Liver (tissue), 9 donors: ENCODE data around the gene GOT2. TPM values are rescaled to one million over a fixed set of nuclear protein-coding genes. Genes with fewer than 3 reads are reported as not detected.

Source experiments
- DNase-seq: peaks from one replicate; pipeline ENCODE4 v3.0.0-alpha.2; 2017; ENCODE audit warnings: low spot score
- H3K27ac ChIP-seq, 2 donors: one replicate each; pipeline ENCODE4 v1.7.0; 2013; ENCODE audit warnings: inconsistent platforms in 2 of 2, low read length in 2 of 2, control low read depth in 1 of 2, low read depth in 1 of 2, mild to moderate bottlenecking in 1 of 2
- H3K27me3 ChIP-seq, 4 donors: one replicate each; pipeline versions ENCODE4 v1.6.1 to v1.7.0; 2013; ENCODE audit warnings: low read length in 3 of 4, inconsistent platforms in 1 of 4, mild to moderate bottlenecking in 1 of 4, moderate library complexity in 1 of 4; ENCODE audit not compliant: control insufficient read depth in 4 of 4, insufficient read depth in 4 of 4
- H3K36me3 ChIP-seq, 4 donors: one replicate each; pipeline versions ENCODE4 v1.6.1 to v1.7.0; 2013; ENCODE audit warnings: low read length in 3 of 4, mild to moderate bottlenecking in 3 of 4, low read depth in 1 of 4, moderate library complexity in 1 of 4; ENCODE audit not compliant: control insufficient read depth in 4 of 4, insufficient read depth in 3 of 4
- H3K4me1 ChIP-seq, 4 donors: one replicate each; pipeline versions ENCODE4 v1.6.1 to v1.7.0; 2013; ENCODE audit warnings: low read length in 3 of 4, mild to moderate bottlenecking in 3 of 4, moderate library complexity in 1 of 4; ENCODE audit not compliant: control insufficient read depth in 4 of 4, insufficient read depth in 4 of 4
- H3K4me3 ChIP-seq, 3 donors: one replicate each; pipeline versions ENCODE4 v1.6.1 to v1.7.0; 2013; ENCODE audit warnings: low read length in 3 of 3, control low read depth in 1 of 3, low read depth in 1 of 3, mild to moderate bottlenecking in 1 of 3
- H3K9ac ChIP-seq, 2 donors: one replicate each; pipeline ENCODE4 v1.7.0; 2013; ENCODE audit warnings: low read length in 2 of 2, mild to moderate bottlenecking in 2 of 2, moderate library complexity in 2 of 2, control low read depth in 1 of 2, low read depth in 1 of 2
- H3K9me3 ChIP-seq, 4 donors: one replicate each; pipeline versions ENCODE4 v1.6.1 to v1.7.0; 2013; ENCODE audit warnings: low read length in 3 of 4; ENCODE audit not compliant: control insufficient read depth in 4 of 4
- ATF3 ChIP-seq: IDR thresholded peaks from 2 replicates; pipeline ENCODE4 v1.6.1; 2016; ENCODE audit warnings: antibody characterized with exemption
- CTCF ChIP-seq: fragments of 150-350 bp; IDR thresholded peaks from 2 replicates; pipeline ENCODE4 v1.5.1; 2017; ENCODE audit warnings: improper control_type of control experiment, low read depth, low read length; ENCODE audit not compliant: missing input control
- EGR1 ChIP-seq, 2 donors: IDR thresholded peaks; 2 replicates each; pipeline ENCODE4 v1.6.1; 2016 to 2018; ENCODE audit warnings: antibody characterized with exemption in 2 of 2, low read depth in 2 of 2
- FOXA1 ChIP-seq: IDR thresholded peaks from 2 replicates; pipeline ENCODE4 v1.6.1; 2016; ENCODE audit warnings: antibody characterized with exemption
- FOXA2 ChIP-seq: IDR thresholded peaks from 2 replicates; pipeline ENCODE4 v1.6.1; 2016; ENCODE audit warnings: antibody characterized with exemption
- GABPA ChIP-seq, 2 donors: IDR thresholded peaks in 1 of 2; conservative IDR thresholded peaks in 1 of 2; 2 replicates each; pipeline ENCODE4 v1.6.1; 2016; ENCODE audit warnings: antibody characterized with exemption in 2 of 2, mild to moderate bottlenecking in 1 of 2, moderate library complexity in 1 of 2
- HNF4A ChIP-seq, 2 donors: conservative IDR thresholded peaks; 2 replicates each; pipeline ENCODE4 v1.6.1; 2016; ENCODE audit warnings: antibody characterized with exemption in 2 of 2, mild to moderate bottlenecking in 2 of 2
- HNF4G ChIP-seq: IDR thresholded peaks from 2 replicates; pipeline ENCODE4 v1.6.1; 2016; ENCODE audit warnings: antibody characterized with exemption
- JUND ChIP-seq, 2 donors: IDR thresholded peaks; 2 replicates each; pipeline ENCODE4 v1.6.1; 2016; ENCODE audit warnings: antibody characterized with exemption in 2 of 2
- NR2F2 ChIP-seq: IDR thresholded peaks from 2 replicates; pipeline ENCODE4 v1.6.1; 2016; ENCODE audit warnings: antibody characterized with exemption
- RAD21 ChIP-seq, 2 donors: IDR thresholded peaks; 2 replicates each; pipeline ENCODE4 v1.6.1; 2016; ENCODE audit warnings: antibody characterized with exemption in 2 of 2, mild to moderate bottlenecking in 2 of 2
- REST ChIP-seq: IDR thresholded peaks from 2 replicates; pipeline ENCODE4 v1.6.1; 2016; ENCODE audit warnings: antibody characterized with exemption, mild to moderate bottlenecking
- RXRA ChIP-seq, 2 donors: IDR thresholded peaks; 2 replicates each; pipeline ENCODE4 v1.6.1; 2017 to 2018; ENCODE audit warnings: antibody characterized with exemption in 2 of 2, mild to moderate bottlenecking in 1 of 2
- SP1 ChIP-seq: IDR thresholded peaks from 2 replicates; pipeline ENCODE4 v1.6.1; 2018; ENCODE audit warnings: antibody characterized with exemption, mild to moderate bottlenecking
- TAF1 ChIP-seq: conservative IDR thresholded peaks from 2 replicates; pipeline ENCODE4 v1.6.1; 2016; ENCODE audit warnings: antibody characterized with exemption, mild to moderate bottlenecking
- YY1 ChIP-seq: IDR thresholded peaks from 2 replicates; pipeline ENCODE4 v1.6.1; 2016; ENCODE audit warnings: antibody characterized with exemption, mild to moderate bottlenecking
- WGBS: extraction: QIAGEN DNeasy Blood & Tissue Kit; methylation state at CpG from one replicate; pipeline ENCODE4 v1.1.7; 2013; 5-methylcytosine and 5-hydroxymethylcytosine counted together
- polyA plus RNA-seq, 2 donors: library from polyadenylated mRNA; stranded (reverse) in 1 of 2; unstranded in 1 of 2; fragments of 200-250 nt in 1 of 2; fragments of >200 nt in 1 of 2; fragmentation: Nextera tagmentation in 1 of 2; extraction: Ambion mirVana in 1 of 2; gene quantifications; one replicate each; pipeline versions ENCODE4 v1.2.1 to v1.2.3, GENCODE V29; 2013 to 2015
- total RNA-seq, 2 donors: library from RNA; depleted of rRNA; stranded (reverse); fragments of >200 nt; gene quantifications; one replicate each; pipeline ENCODE4 v1.2.3, GENCODE V29; 2014
- TF ChIP-seq, protein P1 (sequence below): IDR thresholded peaks from 2 replicates; pipeline ENCODE4 v1.6.1; 2016; ENCODE audit warnings: antibody characterized with exemption
- TF ChIP-seq, protein P2 (sequence below): IDR thresholded peaks from 2 replicates; pipeline ENCODE4 v1.6.1; 2016; ENCODE audit warnings: antibody characterized with exemption
- donor health status: healthy.
- donor health status: healthy.
- donor health status: healthy.
- donor health status: healthy.
- donor health status: healthy.

GOT2 gene
- total and polyA plus RNA-seq, 4 donors: 80.2 to 216 (median 136) TPM

DNA sequence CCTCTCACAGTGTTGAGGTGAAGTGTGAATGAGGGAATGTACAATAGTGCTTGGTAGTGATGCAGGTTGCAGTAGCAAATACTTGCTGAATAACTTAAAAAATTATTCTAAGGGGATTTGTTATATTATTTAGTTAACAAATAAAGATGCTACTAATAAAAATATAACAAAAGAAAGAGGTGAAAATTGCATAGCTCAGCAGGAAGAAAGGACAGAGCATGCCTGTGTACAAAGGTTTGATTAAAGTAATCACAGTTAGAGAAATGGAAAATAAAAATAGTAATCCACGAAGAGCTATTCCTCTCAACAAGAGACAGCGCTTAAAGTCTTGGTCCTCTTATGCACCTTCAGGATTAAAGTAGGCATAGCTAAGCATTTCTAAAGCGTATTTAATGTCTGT lies 11.0 kb downstream of the GOT2 start:
- no peaks in the 10 kb centered on the region for H3K9me3 ChIP-seq
- peaks cover 0 to 18% (median 11%) of the 10 kb centered on the region in 4 donors for H3K36me3 ChIP-seq
- WGBS: 45% methylated on average over 3 of the region's 3 CpGs
- H3K27ac ChIP-seq: peak overlapping the region in 1 of 2 donors; percentile 90
- TF ChIP-seq REST (no peak), JUND (IDR thresholded peaks at IDR 0.05) (no peak), TAF1 (no peak)
- H3K27me3 ChIP-seq: no peaks in the 10 kb centered on the region
- H3K4me1 ChIP-seq: peaks cover 7 to 74% (median 68%) of the 10 kb centered on the region in 4 donors
- H3K4me3 ChIP-seq: no peak overlapping the region
- peak overlapping the region in 1 of 2 donors; percentile 8 for H3K9ac ChIP-seq
- no peak for DNase-seq

GRCh38 chr16:58717994-58718393 lies 16.1 kb downstream of the GOT2 start:
- TF ChIP-seq YY1 (no peak), CTCF (no peak), ATF3 (no peak), FOXA2 (no peak), REST (no peak), TAF1 (no peak), HNF4A (conservative IDR thresholded peaks at IDR 0.05) (peak; percentile 47), SP1 (peak; percentile 59), RAD21 (IDR thresholded peaks at IDR 0.05) (peak in 1 of 2 donors; percentile 11), FOXA1 (no peak), GABPA (IDR thresholded peaks at IDR 0.05 in 1 of 2, conservative IDR thresholded peaks at IDR 0.05 in 1 of 2) (no peak), HNF4G (no peak), EGR1 (IDR thresholded peaks at IDR 0.05; ENCODE audit: low read depth in 2 of 2) (no peak), RXRA (IDR thresholded peaks at IDR 0.05) (peak; percentile 76 to 78), JUND (IDR thresholded peaks at IDR 0.05) (no peak), NR2F2 (no peak)
- TF ChIP-seq, protein P1, sequence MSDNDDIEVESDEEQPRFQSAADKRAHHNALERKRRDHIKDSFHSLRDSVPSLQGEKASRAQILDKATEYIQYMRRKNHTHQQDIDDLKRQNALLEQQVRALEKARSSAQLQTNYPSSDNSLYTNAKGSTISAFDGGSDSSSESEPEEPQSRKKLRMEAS: no peak
- TF ChIP-seq, protein P2, sequence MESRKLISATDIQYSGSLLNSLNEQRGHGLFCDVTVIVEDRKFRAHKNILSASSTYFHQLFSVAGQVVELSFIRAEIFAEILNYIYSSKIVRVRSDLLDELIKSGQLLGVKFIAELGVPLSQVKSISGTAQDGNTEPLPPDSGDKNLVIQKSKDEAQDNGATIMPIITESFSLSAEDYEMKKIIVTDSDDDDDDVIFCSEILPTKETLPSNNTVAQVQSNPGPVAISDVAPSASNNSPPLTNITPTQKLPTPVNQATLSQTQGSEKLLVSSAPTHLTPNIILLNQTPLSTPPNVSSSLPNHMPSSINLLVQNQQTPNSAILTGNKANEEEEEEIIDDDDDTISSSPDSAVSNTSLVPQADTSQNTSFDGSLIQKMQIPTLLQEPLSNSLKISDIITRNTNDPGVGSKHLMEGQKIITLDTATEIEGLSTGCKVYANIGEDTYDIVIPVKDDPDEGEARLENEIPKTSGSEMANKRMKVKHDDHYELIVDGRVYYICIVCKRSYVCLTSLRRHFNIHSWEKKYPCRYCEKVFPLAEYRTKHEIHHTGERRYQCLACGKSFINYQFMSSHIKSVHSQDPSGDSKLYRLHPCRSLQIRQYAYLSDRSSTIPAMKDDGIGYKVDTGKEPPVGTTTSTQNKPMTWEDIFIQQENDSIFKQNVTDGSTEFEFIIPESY: peak; percentile 13
- Histone ChIP-seq H3K9me3 (no peaks in the 10 kb centered on the region), H3K4me1 (peaks cover 3 to 40% (median 38%) of the 10 kb centered on the region in 4 donors), H3K4me3 (no peak overlapping the region), H3K27ac (peak overlapping the region; percentile 42 to 67), H3K9ac (peak overlapping the region in 1 of 2 donors; percentile 73), H3K27me3 (no peaks in the 10 kb centered on the region), H3K36me3 (peaks cover 8 to 44% (median 35%) of the 10 kb centered on the region in 4 donors)
- 37% methylated on average over 13 of the region's 13 CpGs for WGBS
- no peak for DNase-seq
